ENCODE results near the gene TNNI3.
"Not testable (repeated sequence)": the region's sequence is repeated elsewhere in the genome, so short reads cannot be mapped to it uniquely, and the experiment has no call there.

Gene TNNI3

GRCh38 chr19:55111238-55111831 lies 46.2 kb downstream of the TNNI3 start:
- DNase-seq, result no peak

GRCh38 chr19:55109527-55110291 lies 47.8 kb downstream of the TNNI3 start:
- DNase-seq, result no peak

GRCh38 chr19:55107252-55107651 lies 50.3 kb downstream of the TNNI3 start:
- DNase-seq, result not testable (repeated sequence)

GRCh38 chr19:55106591-55106990 lies 50.9 kb downstream of the TNNI3 start:
- no peak for DNase-seq

- DNase-seq, result no peak
These were observed 52.3 kb downstream of the TNNI3 start for GRCh38 chr19:55105237-55105636.

- no peak for DNase-seq
These were observed 54.3 kb downstream of the TNNI3 start for GRCh38 chr19:55103190-55103589.
